HL-60 (cell line): ENCODE results near the gene HAP1.

Experiments
- DNase-seq, 2 experiments: peaks; one replicate each; pipeline ENCODE4 v3.0.0-alpha.2; 2010 to 2020; ENCODE audit warnings: low read depth in 1 of 2, low spot score in 1 of 2
- H3K27ac ChIP-seq: fragments of 250-450 bp; sonication (Bioruptor Pico); replicated peaks from 2 replicates; pipeline ENCODE4 v1.5.1; 2020; ENCODE audit warnings: mild to moderate bottlenecking, moderate library complexity
- H3K27me3 ChIP-seq: fragments of 250-450 bp; sonication (Bioruptor Pico); 2 replicates; pipeline ENCODE4 v1.5.1; 2021; ENCODE audit warnings: mild to moderate bottlenecking, moderate library complexity; ENCODE audit not compliant: insufficient read depth, poor library complexity, severe bottlenecking
- H3K4me3 ChIP-seq: replicated peaks from 2 replicates; pipeline ENCODE4 v1.5.1; 2011; ENCODE audit warnings: mild to moderate bottlenecking, control low read depth, low read length; ENCODE audit not compliant: insufficient read depth
- GABPA ChIP-seq: IDR thresholded peaks from 2 replicates; pipeline ENCODE4 v1.6.1; 2012; ENCODE audit warnings: low read depth
- POLR2AphosphoS5 ChIP-seq: IDR thresholded peaks from 2 replicates; pipeline ENCODE4 v1.6.1; 2012; ENCODE audit warnings: low read depth
- SPI1 ChIP-seq: IDR thresholded peaks from 2 replicates; pipeline ENCODE4 v1.6.1; 2012; ENCODE audit warnings: low read depth, mild to moderate bottlenecking, borderline replicate concordance
- TF ChIP-seq, protein P1 (sequence below): IDR thresholded peaks from one replicate; pipeline ENCODE4 v1.5.1; 2011; ENCODE audit warnings: low read length, control low read depth, inconsistent platforms; ENCODE audit not compliant: insufficient read depth
- TF ChIP-seq, protein P2 (sequence below): IDR thresholded peaks from 2 replicates; pipeline ENCODE4 v1.6.1; 2012; ENCODE audit warnings: low read depth; ENCODE audit not compliant: insufficient replicate concordance

HAP1 gene

DNA sequence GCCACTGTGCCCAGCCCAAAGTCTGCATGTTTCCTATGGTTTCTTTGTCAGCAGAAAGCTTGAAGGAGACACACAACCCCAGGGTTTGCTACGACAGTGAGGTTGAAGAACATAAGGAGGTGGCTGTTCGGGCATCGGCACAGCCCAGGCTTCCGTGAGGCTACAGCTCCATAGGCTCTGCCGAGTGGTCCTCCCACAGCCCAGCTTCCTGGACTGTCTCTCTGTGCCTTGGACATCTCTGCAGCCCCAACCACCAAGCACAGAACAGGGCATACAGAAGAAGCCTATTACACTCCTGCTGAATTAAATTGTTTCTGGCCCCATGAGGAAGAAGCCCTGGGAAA lies 3.2 kb upstream of the HAP1 start:
- Histone ChIP-seq H3K27me3 (peaks cover 43% of the 10 kb centered on the region), H3K27ac (no peak overlapping the region), H3K4me3 (no peak overlapping the region)
- no peak for DNase-seq
- TF ChIP-seq, protein P1, sequence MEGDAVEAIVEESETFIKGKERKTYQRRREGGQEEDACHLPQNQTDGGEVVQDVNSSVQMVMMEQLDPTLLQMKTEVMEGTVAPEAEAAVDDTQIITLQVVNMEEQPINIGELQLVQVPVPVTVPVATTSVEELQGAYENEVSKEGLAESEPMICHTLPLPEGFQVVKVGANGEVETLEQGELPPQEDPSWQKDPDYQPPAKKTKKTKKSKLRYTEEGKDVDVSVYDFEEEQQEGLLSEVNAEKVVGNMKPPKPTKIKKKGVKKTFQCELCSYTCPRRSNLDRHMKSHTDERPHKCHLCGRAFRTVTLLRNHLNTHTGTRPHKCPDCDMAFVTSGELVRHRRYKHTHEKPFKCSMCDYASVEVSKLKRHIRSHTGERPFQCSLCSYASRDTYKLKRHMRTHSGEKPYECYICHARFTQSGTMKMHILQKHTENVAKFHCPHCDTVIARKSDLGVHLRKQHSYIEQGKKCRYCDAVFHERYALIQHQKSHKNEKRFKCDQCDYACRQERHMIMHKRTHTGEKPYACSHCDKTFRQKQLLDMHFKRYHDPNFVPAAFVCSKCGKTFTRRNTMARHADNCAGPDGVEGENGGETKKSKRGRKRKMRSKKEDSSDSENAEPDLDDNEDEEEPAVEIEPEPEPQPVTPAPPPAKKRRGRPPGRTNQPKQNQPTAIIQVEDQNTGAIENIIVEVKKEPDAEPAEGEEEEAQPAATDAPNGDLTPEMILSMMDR = no peak
- TF ChIP-seq POLR2AphosphoS5 = no peak

DNA sequence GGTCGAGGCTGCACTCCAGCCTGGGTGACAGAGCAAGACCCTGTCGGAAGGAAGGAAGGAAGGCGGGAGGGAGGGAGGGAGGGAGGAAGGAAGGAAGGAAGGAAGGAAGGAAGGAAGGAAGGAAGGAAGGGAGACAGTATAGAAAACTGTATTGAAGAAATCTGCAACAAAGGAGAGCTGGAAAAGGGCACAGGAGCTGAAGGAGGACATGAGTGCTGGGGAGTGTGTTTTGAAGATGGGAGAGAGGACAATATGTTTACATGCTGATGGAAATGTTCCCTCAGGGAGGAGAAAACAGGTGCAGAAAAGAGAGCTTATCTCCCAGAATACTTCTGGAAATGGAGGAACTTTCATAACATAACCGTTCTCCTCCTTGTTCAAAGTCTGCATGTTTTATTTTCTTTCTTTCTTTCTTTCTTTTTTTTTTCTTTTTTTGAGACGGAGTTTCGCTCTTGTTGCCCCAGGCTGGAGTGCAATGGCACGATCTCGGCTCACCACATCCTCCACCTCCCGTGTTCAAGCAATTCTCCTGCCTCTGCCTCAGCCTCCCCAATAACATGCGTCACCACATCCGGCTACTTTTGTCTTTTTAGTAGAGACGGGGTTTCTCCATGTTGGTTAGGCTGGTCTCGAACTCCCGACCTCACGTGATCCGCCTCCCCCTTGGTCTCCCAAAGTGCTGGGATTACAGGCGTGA lies 2.7 kb upstream of the HAP1 start:
- DNase-seq = no peak
- Histone ChIP-seq H3K27me3 (peaks cover 48% of the 10 kb centered on the region), H3K4me3 (no peak overlapping the region), H3K27ac (no peak overlapping the region)
- TF ChIP-seq SPI1 = no peak
- TF ChIP-seq, protein P2, sequence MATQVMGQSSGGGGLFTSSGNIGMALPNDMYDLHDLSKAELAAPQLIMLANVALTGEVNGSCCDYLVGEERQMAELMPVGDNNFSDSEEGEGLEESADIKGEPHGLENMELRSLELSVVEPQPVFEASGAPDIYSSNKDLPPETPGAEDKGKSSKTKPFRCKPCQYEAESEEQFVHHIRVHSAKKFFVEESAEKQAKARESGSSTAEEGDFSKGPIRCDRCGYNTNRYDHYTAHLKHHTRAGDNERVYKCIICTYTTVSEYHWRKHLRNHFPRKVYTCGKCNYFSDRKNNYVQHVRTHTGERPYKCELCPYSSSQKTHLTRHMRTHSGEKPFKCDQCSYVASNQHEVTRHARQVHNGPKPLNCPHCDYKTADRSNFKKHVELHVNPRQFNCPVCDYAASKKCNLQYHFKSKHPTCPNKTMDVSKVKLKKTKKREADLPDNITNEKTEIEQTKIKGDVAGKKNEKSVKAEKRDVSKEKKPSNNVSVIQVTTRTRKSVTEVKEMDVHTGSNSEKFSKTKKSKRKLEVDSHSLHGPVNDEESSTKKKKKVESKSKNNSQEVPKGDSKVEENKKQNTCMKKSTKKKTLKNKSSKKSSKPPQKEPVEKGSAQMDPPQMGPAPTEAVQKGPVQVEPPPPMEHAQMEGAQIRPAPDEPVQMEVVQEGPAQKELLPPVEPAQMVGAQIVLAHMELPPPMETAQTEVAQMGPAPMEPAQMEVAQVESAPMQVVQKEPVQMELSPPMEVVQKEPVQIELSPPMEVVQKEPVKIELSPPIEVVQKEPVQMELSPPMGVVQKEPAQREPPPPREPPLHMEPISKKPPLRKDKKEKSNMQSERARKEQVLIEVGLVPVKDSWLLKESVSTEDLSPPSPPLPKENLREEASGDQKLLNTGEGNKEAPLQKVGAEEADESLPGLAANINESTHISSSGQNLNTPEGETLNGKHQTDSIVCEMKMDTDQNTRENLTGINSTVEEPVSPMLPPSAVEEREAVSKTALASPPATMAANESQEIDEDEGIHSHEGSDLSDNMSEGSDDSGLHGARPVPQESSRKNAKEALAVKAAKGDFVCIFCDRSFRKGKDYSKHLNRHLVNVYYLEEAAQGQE = no peak

DNA sequence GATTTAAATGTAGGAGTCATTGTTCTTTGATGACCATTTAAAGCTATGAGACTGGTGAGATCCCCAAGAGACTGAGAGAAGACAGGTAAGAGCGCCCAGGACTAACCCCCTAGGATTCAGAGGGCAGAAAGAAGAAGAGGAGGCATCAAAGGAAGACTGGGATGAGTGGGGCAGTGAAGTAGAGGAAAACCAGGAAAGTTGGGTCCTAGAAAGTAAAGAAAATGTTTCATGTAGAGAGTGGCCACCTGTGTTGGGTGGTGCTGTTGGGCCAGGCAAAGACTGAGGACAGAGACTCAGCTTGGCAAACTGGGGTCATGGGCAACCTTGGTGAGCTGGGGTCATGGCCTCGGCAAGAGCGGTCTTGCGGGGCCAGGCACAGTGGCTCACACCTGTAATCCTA lies 1.3 kb upstream of the HAP1 start:
- DNase-seq = no peak
- H3K27me3 ChIP-seq = peaks cover 54% of the 10 kb centered on the region
- TF ChIP-seq, protein P2 = no peak
- no peak for TF ChIP-seq GABPA
- no peak for TF ChIP-seq POLR2AphosphoS5
- TF ChIP-seq SPI1 = no peak
- TF ChIP-seq, protein P1 = no peak
- no peak overlapping the region for H3K27ac ChIP-seq
- H3K4me3 ChIP-seq = no peak overlapping the region

DNA sequence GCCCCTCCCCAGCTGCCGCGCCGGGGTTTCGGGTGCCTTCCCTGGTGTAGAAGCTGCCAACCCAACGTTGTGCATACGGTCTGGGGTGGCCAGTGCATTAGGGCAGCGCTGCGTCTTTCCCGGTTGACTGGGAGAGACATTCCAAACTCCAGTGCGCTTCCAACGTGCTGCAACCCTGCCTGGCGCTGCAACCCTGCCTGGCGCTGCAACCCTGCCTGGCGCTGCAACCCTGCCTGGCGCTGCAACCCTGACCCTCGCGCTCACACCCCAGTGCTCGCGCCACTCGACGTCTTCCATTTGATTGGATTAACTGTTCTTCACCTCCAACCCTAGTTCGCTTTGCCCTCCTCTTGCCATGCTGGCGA lies 488 bp upstream of the HAP1 start:
- Histone ChIP-seq H3K4me3 (no peak overlapping the region), H3K27ac (no peak overlapping the region), H3K27me3 (peaks cover 54% of the 10 kb centered on the region)
- no peak for DNase-seq
- TF ChIP-seq POLR2AphosphoS5 (no peak), GABPA (no peak), SPI1 (no peak)
- TF ChIP-seq, protein P2 = no peak
- TF ChIP-seq, protein P1 = no peak
